ENCODE results near the gene GIT2. TPM values are rescaled to one million over a fixed set of nuclear protein-coding genes. Genes with fewer than 3 reads are reported as not detected.

Gene GIT2
- total RNA-seq, 1 donor from 2014 or later, result 89.1 TPM

DNA sequence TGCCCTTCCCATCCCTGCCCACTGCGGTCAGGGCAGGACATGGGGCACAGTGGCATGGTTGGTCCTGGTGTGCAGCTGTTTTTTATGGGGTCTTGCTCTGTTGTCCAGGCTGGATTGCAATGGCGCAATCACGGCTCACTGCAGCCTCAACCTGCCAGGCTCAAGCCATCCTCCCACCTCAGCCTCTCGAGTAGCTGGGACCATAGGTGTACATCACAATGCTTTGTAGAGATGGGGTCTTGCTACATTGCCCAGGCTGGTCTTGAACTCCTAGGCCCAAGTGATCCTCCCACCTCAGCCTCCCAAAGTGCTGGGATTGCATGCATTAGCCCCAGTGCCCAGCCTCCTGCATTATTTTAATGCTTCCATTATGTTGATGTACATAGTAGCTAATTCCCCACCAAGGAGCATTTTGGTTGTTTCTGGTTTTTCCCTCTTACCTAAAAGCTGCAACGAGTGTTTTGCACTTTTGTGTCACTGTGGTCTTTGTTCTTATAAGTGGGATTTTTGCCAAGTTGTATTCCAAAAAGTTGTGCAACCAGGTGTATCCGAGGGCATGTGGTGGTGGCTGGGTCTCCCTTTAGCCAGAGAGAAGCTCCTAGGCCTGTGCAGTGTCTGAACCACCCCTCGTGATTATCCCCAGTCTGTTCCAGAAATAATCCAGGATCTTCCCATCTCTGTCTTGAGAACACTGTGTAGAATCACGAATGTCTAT, 85.8 kb downstream of the GIT2 start:
- peaks cover 3% of the 10 kb centered on the region for H3K27me3 Mint-ChIP-seq (ENCODE audit: unreplicated experiment)
- H3K36me3 Mint-ChIP-seq (ENCODE audit: low read depth, unreplicated experiment), result peaks cover 69% of the 10 kb centered on the region
- TF ChIP-seq, protein P1, sequence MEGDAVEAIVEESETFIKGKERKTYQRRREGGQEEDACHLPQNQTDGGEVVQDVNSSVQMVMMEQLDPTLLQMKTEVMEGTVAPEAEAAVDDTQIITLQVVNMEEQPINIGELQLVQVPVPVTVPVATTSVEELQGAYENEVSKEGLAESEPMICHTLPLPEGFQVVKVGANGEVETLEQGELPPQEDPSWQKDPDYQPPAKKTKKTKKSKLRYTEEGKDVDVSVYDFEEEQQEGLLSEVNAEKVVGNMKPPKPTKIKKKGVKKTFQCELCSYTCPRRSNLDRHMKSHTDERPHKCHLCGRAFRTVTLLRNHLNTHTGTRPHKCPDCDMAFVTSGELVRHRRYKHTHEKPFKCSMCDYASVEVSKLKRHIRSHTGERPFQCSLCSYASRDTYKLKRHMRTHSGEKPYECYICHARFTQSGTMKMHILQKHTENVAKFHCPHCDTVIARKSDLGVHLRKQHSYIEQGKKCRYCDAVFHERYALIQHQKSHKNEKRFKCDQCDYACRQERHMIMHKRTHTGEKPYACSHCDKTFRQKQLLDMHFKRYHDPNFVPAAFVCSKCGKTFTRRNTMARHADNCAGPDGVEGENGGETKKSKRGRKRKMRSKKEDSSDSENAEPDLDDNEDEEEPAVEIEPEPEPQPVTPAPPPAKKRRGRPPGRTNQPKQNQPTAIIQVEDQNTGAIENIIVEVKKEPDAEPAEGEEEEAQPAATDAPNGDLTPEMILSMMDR (IDR thresholded peaks at IDR 0.05; ENCODE audit: unreplicated experiment), result no peak
- no peak overlapping the region for H3K27ac Mint-ChIP-seq (ENCODE audit: unreplicated experiment)
- no peak for DNase-seq (ENCODE audit: low spot score)
- peaks cover 17% of the 10 kb centered on the region for H3K4me1 Mint-ChIP-seq (ENCODE audit: unreplicated experiment)
- H3K9me3 Mint-ChIP-seq (ENCODE audit: unreplicated experiment), result no peaks in the 10 kb centered on the region
- peak overlapping the region; percentile 32 for H3K4me3 Mint-ChIP-seq (ENCODE audit: unreplicated experiment)

DNA sequence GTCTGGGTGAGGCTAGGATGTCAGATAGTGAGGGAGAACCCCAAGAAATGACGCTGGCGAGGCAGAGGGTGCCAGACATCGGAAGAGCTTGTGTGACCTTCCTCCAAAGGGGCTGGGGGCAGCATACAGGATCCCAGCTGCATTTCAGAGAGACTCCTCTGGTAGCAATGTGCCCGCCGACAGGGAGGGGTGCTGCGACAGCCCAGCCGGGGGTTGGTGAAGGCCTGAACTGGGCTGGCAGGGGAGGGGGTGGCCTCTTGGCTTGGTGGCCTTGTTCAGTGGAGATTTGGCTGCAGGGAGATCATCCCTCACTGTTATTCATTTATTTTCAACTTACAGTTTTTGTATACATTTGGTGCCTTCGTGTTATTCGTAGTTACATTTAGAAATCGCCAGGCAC, 90.9 kb downstream of the GIT2 start:
- Mint-ChIP-seq H3K27me3 (ENCODE audit: unreplicated experiment) (peaks cover 5% of the 10 kb centered on the region), H3K9me3 (ENCODE audit: unreplicated experiment) (no peaks in the 10 kb centered on the region), H3K36me3 (ENCODE audit: low read depth, unreplicated experiment) (peaks cover 52% of the 10 kb centered on the region)

DNA sequence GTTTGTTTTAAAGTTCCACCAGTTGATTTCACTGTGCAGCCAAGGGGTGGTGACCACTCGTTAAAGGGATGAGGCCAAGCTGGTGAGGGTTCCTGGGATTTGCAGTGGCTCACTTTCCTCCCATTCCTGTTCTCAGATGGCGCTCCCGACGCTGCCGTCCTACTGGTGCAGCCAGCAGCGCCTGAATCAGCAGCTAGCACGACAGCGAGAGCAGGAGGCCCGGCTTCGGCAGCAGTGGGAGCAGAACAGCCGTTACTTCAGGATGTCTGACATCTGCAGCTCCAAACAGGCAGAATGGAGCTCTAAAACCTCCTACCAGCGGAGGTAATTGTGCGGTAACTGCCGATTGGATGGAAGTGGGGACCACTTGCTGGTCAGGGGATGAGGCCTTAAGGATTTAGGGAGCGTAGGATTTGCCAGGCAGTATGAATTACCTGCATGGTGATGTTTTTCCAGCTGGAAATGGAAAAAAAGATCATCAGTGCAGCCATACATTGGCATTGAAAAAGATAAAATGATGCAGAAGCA, 93.2 kb downstream of the GIT2 start:
- no peak overlapping the region for H3K27ac Mint-ChIP-seq (ENCODE audit: unreplicated experiment)
- no peaks in the 10 kb centered on the region for H3K9me3 Mint-ChIP-seq (ENCODE audit: unreplicated experiment)
- no peak for DNase-seq (ENCODE audit: low spot score)
- peaks cover 5% of the 10 kb centered on the region for H3K27me3 Mint-ChIP-seq (ENCODE audit: unreplicated experiment)
- no peak overlapping the region for H3K4me3 Mint-ChIP-seq (ENCODE audit: unreplicated experiment)
- peaks cover 17% of the 10 kb centered on the region for H3K4me1 Mint-ChIP-seq (ENCODE audit: unreplicated experiment)
- TF ChIP-seq, protein P1 (IDR thresholded peaks at IDR 0.05; ENCODE audit: unreplicated experiment), result no peak
- peaks cover 38% of the 10 kb centered on the region for H3K36me3 Mint-ChIP-seq (ENCODE audit: low read depth, unreplicated experiment)

More for the DNA sequence above, 90.9 kb downstream of the GIT2 start:
- peak overlapping the region; percentile 81 for H3K4me3 Mint-ChIP-seq (ENCODE audit: unreplicated experiment)
- peak overlapping the region; percentile 61 for H3K27ac Mint-ChIP-seq (ENCODE audit: unreplicated experiment)
- peaks cover 10% of the 10 kb centered on the region for H3K4me1 Mint-ChIP-seq (ENCODE audit: unreplicated experiment)
- no peak for DNase-seq (ENCODE audit: low spot score)
- TF ChIP-seq, protein P1 (IDR thresholded peaks at IDR 0.05; ENCODE audit: unreplicated experiment), result no peak

DNA sequence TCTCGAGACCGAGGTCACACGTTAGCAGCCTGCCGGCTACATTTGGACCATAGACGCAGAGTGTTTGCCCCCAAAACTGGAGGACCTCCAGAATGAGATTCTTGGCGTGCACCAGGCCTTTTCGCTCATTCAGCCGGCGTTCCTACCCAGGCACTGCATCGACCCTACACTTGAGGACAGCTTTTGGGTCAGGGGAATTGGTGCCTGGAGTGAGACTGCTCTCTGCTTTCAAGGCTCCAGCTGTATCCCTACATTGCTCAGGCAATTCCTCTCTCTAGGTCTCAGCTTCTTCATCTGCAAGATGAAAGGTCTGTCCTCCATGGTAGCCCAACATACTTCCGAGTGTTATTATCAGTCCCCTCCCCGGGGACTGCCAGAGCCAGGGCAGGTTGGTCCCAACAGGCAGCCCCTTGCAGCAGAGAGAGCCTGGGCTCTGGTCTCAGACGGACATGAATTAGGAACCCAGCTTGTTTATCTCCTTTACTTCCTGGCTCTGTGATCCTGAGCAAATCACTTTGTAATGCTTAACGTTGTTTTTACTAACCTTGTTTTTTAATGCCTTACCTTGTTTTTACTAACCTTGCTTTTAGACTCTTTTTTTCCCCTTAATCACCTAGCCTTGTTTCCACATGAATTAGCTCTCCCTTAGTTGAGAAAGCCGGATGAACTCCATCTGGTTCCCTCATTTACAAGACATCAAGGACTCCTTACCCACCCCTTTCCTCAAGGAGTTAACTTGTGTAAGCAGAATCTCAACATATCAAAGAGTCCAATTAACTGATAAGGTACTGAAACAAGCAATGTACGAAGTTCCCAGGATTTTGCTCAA, 95.2 kb downstream of the GIT2 start:
- TF ChIP-seq, protein P1 (IDR thresholded peaks at IDR 0.05; ENCODE audit: unreplicated experiment), result no peak
- DNase-seq (ENCODE audit: low spot score), result peak; percentile 15
- peaks cover 17% of the 10 kb centered on the region for H3K4me1 Mint-ChIP-seq (ENCODE audit: unreplicated experiment)
- no peaks in the 10 kb centered on the region for H3K9me3 Mint-ChIP-seq (ENCODE audit: unreplicated experiment)
- H3K27ac Mint-ChIP-seq (ENCODE audit: unreplicated experiment), result peak overlapping the region; percentile 79
- peaks cover 9% of the 10 kb centered on the region for H3K27me3 Mint-ChIP-seq (ENCODE audit: unreplicated experiment)
- H3K36me3 Mint-ChIP-seq (ENCODE audit: low read depth, unreplicated experiment), result peaks cover 23% of the 10 kb centered on the region
- H3K4me3 Mint-ChIP-seq (ENCODE audit: unreplicated experiment), result peak overlapping the region; percentile 96
